Neural cell (in vitro differentiated cells): ENCODE measurements around the gene TEX14. TPM values are rescaled to one million over a fixed set of nuclear protein-coding genes. Genes with fewer than 3 reads are reported as not detected.

Experiments
- H2AFZ ChIP-seq: fragments of 200-600, 300-800 bp; sonication (generic), shearing (Covaris generic); 2 replicates; pipeline ENCODE4 v1.6.0; 2014; ENCODE audit warnings: low read depth, mild to moderate bottlenecking, antibody characterized with exemption, low read length, moderate library complexity
- H3F3A ChIP-seq: fragments of 200-600 bp; shearing (Covaris generic); 2 replicates; pipeline ENCODE4 v1.6.1; 2016; ENCODE audit warnings: mild to moderate bottlenecking, moderate library complexity, mixed read lengths, antibody characterized with exemption, low read length; ENCODE audit not compliant: insufficient read depth, poor library complexity, severe bottlenecking
- H3K27ac ChIP-seq: fragments of 200-600, 300-800 bp; sonication (generic), shearing (Covaris generic); 2 replicates; pipeline ENCODE4 v1.5.1; 2014; ENCODE audit warnings: mild to moderate bottlenecking, low read length, moderate library complexity
- H3K27me3 ChIP-seq: fragments of 300-800, 200-600 bp; sonication (generic), shearing (Covaris generic); 2 replicates; pipeline ENCODE4 v1.6.0; 2014; ENCODE audit warnings: mild to moderate bottlenecking, low read depth, low read length, moderate library complexity; ENCODE audit not compliant: insufficient read depth
- H3K36me3 ChIP-seq: fragments of 300-800, 200-600 bp; sonication (generic), shearing (Covaris generic); 2 replicates; pipeline ENCODE4 v1.5.1; 2014; ENCODE audit warnings: mild to moderate bottlenecking, antibody characterized with exemption, low read length, moderate library complexity; ENCODE audit not compliant: insufficient read depth
- H3K4me2 ChIP-seq: fragments of 300-800, 200-600 bp; sonication (generic), shearing (Covaris generic); 2 replicates; pipeline ENCODE4 v1.6.0; 2014; ENCODE audit warnings: mild to moderate bottlenecking, low read length
- H3K4me3 ChIP-seq: fragments of 300-800, 200-600 bp; sonication (generic), shearing (Covaris generic); 2 replicates; pipeline ENCODE4 v1.5.1; 2014; ENCODE audit warnings: mild to moderate bottlenecking, low read length, moderate library complexity
- H3K79me2 ChIP-seq: fragments of 200-600 bp; shearing (Covaris generic); replicated peaks from 2 replicates; pipeline ENCODE4 v1.6.0; 2014; ENCODE audit warnings: mild to moderate bottlenecking, low read length, moderate library complexity; ENCODE audit not compliant: insufficient read depth
- H3K9ac ChIP-seq: fragments of 300-800, 200-600 bp; sonication (generic), shearing (Covaris generic); 2 replicates; pipeline ENCODE4 v1.6.1; 2016; ENCODE audit warnings: mild to moderate bottlenecking, low read length, mixed read lengths
- H3K9me2 ChIP-seq: fragments of 200-600 bp; shearing (Covaris generic); 2 replicates; pipeline ENCODE4 v1.6.1; 2016; ENCODE audit warnings: mild to moderate bottlenecking, low read length, mixed read lengths; ENCODE audit not compliant: insufficient read depth
- H3K9me3 ChIP-seq: fragments of 200-600, 300-800 bp; sonication (generic), shearing (Covaris generic); 2 replicates; pipeline ENCODE4 v1.6.1; 2016; ENCODE audit warnings: mild to moderate bottlenecking, mixed run types, low read length, moderate library complexity, mixed read lengths
- H4K20me1 ChIP-seq: fragments of 200-600 bp; shearing (Covaris generic); 2 replicates; pipeline ENCODE4 v1.6.1; 2016; ENCODE audit warnings: mild to moderate bottlenecking, mixed run types; ENCODE audit not compliant: insufficient read depth
- EP300 ChIP-seq: fragments of 450-650 bp; conservative IDR thresholded peaks from 2 replicates; pipeline ENCODE4 v1.6.1; 2014; ENCODE audit warnings: antibody characterized with exemption, mild to moderate bottlenecking, moderate library complexity; ENCODE audit not compliant: poor library complexity, severe bottlenecking
- EZH2 ChIP-seq: fragments of 200-600, 300-800 bp; shearing (Covaris generic), sonication (generic); IDR thresholded peaks from 2 replicates; pipeline ENCODE4 v1.6.1; 2014; ENCODE audit warnings: antibody characterized with exemption, low read length, borderline replicate concordance, mild to moderate bottlenecking; ENCODE audit not compliant: insufficient read depth, poor library complexity, severe bottlenecking
- MXI1 ChIP-seq: fragments of 450-650 bp; conservative IDR thresholded peaks from 2 replicates; pipeline ENCODE4 v1.6.1; 2014; ENCODE audit warnings: antibody characterized with exemption, mild to moderate bottlenecking; ENCODE audit not compliant: poor library complexity, severe bottlenecking
- POLR2AphosphoS5 ChIP-seq: IDR thresholded peaks from 2 replicates; pipeline ENCODE4 v1.6.1; 2012
- RAD21 ChIP-seq: fragments of 450-650 bp; conservative IDR thresholded peaks from 2 replicates; pipeline ENCODE4 v1.6.1; 2014; ENCODE audit warnings: antibody characterized with exemption, mild to moderate bottlenecking, moderate library complexity
- SMC3 ChIP-seq: fragments of 450-650 bp; conservative IDR thresholded peaks from 2 replicates; pipeline ENCODE4 v1.6.1; 2014; ENCODE audit warnings: antibody characterized with exemption, mild to moderate bottlenecking, moderate library complexity; ENCODE audit not compliant: poor library complexity
- TAF1 ChIP-seq: IDR thresholded peaks from 2 replicates; pipeline ENCODE4 v1.6.1; 2012; ENCODE audit warnings: low read depth
- polyA plus RNA-seq: library from polyadenylated mRNA; depleted of rRNA; stranded (reverse); fragments of >200 nt; gene quantifications from 2 replicates; pipeline ENCODE4 v1.2.3, GENCODE V29; 2014
- TF ChIP-seq, protein P1 (sequence below): fragments of 450-650 bp; IDR thresholded peaks from 2 replicates; pipeline ENCODE4 v1.5.1; 2014; ENCODE audit warnings: antibody characterized with exemption, mild to moderate bottlenecking, moderate library complexity; ENCODE audit not compliant: poor library complexity, severe bottlenecking
- TF ChIP-seq, protein P2 (sequence below): IDR thresholded peaks from 2 replicates; pipeline ENCODE4 v1.6.1; 2012; ENCODE audit warnings: borderline replicate concordance

The TEX14 gene
- polyA plus RNA-seq, 1 donor from 2014 or later = 1.4 TPM

DNA sequence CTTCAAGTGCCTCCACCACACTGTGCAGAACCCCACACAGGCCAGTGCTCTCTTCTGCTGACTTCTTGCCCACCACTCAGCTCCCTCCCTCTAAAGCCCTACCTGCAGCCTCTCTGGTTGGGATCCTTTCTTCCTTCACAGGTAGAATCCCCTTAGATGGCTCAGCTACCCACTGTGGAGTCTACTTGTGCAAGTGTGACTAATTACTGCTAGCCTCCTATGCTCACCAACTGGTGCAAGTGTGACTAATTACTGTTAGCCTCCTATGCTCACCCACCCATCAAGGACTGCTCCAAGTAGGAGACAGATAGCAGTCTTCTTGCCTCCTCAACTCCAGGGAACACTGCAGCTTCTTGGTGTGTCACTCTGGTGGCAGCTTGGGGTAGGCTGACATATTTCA, 43.6 kb downstream of the TEX14 start:
- Histone ChIP-seq H2AFZ (no peak overlapping the region), H3K9ac (no peak overlapping the region), H3F3A (no peaks in the 10 kb centered on the region), H3K36me3 (no peaks in the 10 kb centered on the region), H3K27me3 (no peaks in the 10 kb centered on the region), H3K4me2 (no peak overlapping the region), H3K4me3 (no peak overlapping the region), H4K20me1 (no peaks in the 10 kb centered on the region), H3K9me3 (no peaks in the 10 kb centered on the region), H3K9me2 (no peaks in the 10 kb centered on the region), H3K79me2 (no peaks in the 10 kb centered on the region), H3K27ac (no peak overlapping the region)
- TF ChIP-seq, protein P1, sequence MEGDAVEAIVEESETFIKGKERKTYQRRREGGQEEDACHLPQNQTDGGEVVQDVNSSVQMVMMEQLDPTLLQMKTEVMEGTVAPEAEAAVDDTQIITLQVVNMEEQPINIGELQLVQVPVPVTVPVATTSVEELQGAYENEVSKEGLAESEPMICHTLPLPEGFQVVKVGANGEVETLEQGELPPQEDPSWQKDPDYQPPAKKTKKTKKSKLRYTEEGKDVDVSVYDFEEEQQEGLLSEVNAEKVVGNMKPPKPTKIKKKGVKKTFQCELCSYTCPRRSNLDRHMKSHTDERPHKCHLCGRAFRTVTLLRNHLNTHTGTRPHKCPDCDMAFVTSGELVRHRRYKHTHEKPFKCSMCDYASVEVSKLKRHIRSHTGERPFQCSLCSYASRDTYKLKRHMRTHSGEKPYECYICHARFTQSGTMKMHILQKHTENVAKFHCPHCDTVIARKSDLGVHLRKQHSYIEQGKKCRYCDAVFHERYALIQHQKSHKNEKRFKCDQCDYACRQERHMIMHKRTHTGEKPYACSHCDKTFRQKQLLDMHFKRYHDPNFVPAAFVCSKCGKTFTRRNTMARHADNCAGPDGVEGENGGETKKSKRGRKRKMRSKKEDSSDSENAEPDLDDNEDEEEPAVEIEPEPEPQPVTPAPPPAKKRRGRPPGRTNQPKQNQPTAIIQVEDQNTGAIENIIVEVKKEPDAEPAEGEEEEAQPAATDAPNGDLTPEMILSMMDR = no peak
- no peak for TF ChIP-seq RAD21
- TF ChIP-seq POLR2AphosphoS5 = no peak
- TF ChIP-seq, protein P2, sequence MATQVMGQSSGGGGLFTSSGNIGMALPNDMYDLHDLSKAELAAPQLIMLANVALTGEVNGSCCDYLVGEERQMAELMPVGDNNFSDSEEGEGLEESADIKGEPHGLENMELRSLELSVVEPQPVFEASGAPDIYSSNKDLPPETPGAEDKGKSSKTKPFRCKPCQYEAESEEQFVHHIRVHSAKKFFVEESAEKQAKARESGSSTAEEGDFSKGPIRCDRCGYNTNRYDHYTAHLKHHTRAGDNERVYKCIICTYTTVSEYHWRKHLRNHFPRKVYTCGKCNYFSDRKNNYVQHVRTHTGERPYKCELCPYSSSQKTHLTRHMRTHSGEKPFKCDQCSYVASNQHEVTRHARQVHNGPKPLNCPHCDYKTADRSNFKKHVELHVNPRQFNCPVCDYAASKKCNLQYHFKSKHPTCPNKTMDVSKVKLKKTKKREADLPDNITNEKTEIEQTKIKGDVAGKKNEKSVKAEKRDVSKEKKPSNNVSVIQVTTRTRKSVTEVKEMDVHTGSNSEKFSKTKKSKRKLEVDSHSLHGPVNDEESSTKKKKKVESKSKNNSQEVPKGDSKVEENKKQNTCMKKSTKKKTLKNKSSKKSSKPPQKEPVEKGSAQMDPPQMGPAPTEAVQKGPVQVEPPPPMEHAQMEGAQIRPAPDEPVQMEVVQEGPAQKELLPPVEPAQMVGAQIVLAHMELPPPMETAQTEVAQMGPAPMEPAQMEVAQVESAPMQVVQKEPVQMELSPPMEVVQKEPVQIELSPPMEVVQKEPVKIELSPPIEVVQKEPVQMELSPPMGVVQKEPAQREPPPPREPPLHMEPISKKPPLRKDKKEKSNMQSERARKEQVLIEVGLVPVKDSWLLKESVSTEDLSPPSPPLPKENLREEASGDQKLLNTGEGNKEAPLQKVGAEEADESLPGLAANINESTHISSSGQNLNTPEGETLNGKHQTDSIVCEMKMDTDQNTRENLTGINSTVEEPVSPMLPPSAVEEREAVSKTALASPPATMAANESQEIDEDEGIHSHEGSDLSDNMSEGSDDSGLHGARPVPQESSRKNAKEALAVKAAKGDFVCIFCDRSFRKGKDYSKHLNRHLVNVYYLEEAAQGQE = no peak

DNA sequence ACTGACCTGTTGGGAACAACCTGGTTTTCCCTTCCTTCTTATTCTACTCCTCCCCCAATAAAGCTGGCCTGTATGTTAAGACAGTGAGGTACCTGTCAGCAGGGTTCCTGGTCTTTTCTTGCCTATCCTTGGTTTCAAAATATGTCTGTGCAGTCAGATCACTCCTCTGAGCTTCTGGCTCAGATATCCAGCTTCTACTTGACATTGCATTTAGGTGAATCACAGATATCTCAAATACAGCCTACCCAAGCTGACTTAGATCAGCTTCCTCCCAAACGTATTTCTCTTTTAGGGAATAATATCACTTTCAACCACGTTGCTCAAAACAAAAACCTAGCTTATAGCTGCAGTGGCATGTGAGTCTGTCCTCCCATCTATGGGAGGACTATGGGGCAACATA, 48.7 kb downstream of the TEX14 start:
- Histone ChIP-seq H3K27ac (no peak overlapping the region), H3K27me3 (no peaks in the 10 kb centered on the region), H3K9ac (no peak overlapping the region), H3K36me3 (no peaks in the 10 kb centered on the region), H3K79me2 (no peaks in the 10 kb centered on the region), H3K9me2 (no peaks in the 10 kb centered on the region), H2AFZ (no peak overlapping the region), H3K9me3 (no peaks in the 10 kb centered on the region), H3F3A (no peaks in the 10 kb centered on the region), H3K4me3 (no peak overlapping the region), H4K20me1 (no peaks in the 10 kb centered on the region), H3K4me2 (no peak overlapping the region)
- TF ChIP-seq, protein P2 = no peak
- TF ChIP-seq MXI1 (no peak), EP300 (no peak), SMC3 (no peak), TAF1 (no peak), POLR2AphosphoS5 (no peak), EZH2 (no peak), RAD21 (no peak)
- TF ChIP-seq, protein P1 = no peak
